Suprapubic skin (tissue), 4 donors: ENCODE measurements around the gene TMEM128. TPM values are rescaled to one million over a fixed set of nuclear protein-coding genes. Genes with fewer than 3 reads are reported as not detected.

Experiments used
- DNase-seq, 2 donors: peaks; one replicate each; pipeline ENCODE4 v3.0.0-alpha.2; 2019; ENCODE audit warnings: low spot score in 2 of 2
- H3K27ac ChIP-seq: fragments of 200-600 bp; sonication (generic); one replicate; pipeline ENCODE4 v1.5.1; 2019
- H3K27me3 ChIP-seq: fragments of 200-600 bp; sonication (generic); one replicate; pipeline ENCODE4 v1.5.1; 2019
- H3K36me3 ChIP-seq: fragments of 200-600 bp; sonication (generic); one replicate; pipeline ENCODE4 v1.5.1; 2019
- H3K4me1 ChIP-seq: fragments of 200-600 bp; sonication (generic); one replicate; pipeline ENCODE4 v1.5.1; 2019
- H3K4me3 ChIP-seq: fragments of 200-600 bp; sonication (generic); one replicate; pipeline ENCODE4 v1.5.1; 2019; ENCODE audit warnings: mild to moderate bottlenecking
- H3K9me3 ChIP-seq: fragments of 200-600 bp; sonication (generic); one replicate; pipeline ENCODE4 v1.5.1; 2019
- CTCF ChIP-seq, 2 donors: fragments of 200-600 bp in 1 of 2; fragments of 450-650 bp in 1 of 2; sonication (generic) in 1 of 2; IDR thresholded peaks; one replicate each; pipeline ENCODE4 v1.5.1; 2016 to 2019; ENCODE audit warnings: antibody characterized with exemption in 2 of 2, mild to moderate bottlenecking in 1 of 2, moderate library complexity in 1 of 2
- EP300 ChIP-seq: sonication (generic); formaldehyde crosslinking; IDR thresholded peaks from one replicate; pipeline ENCODE4 v1.6.1; 2017; ENCODE audit warnings: antibody characterized with exemption
- POLR2A ChIP-seq, 2 donors: fragments of 450-650 bp; IDR thresholded peaks; one replicate each; pipeline ENCODE4 v1.6.1; 2017; ENCODE audit warnings: antibody characterized with exemption in 2 of 2, mild to moderate bottlenecking in 2 of 2, moderate library complexity in 2 of 2
- POLR2AphosphoS5 ChIP-seq, 3 donors: sonication (generic); formaldehyde crosslinking; IDR thresholded peaks; one replicate each; pipeline ENCODE4 v1.6.1; 2017; ENCODE audit warnings: antibody characterized with exemption in 3 of 3
- WGBS: methylation state at CpG from one replicate; pipeline ENCODE4 v1.1.5; 2018; 5-methylcytosine and 5-hydroxymethylcytosine counted together
- total RNA-seq, 4 donors: library from RNA; depleted of rRNA; stranded (reverse); fragments of >200 nt; gene quantifications; one replicate each; pipeline ENCODE4 v1.1.0, GENCODE V29; 2016

Gene TMEM128
- total RNA-seq, result 10 to 100 TPM; 12.6 to 19.5 (median 17.1) TPM

- DNase-seq, result peak; percentile 96
- 2% methylated on average over 29 of the region's 62 CpGs for WGBS
Observed at GRCh38 chr4:4248029-4248884, at the start of gene TMEM128. TSS of gene TMEM128 (minus strand) at chr4:4248223. CDS start at chr4:4248202, 21 bp downstream.

GRCh38 chr4:4296283-4296846 is 48.3 kb upstream of the TMEM128 start:
- Histone ChIP-seq H3K27me3 (no peaks in the 10 kb centered on the region), H3K9me3 (no peaks in the 10 kb centered on the region), H3K4me1 (peaks cover 2% of the 10 kb centered on the region), H3K36me3 (peaks cover 8% of the 10 kb centered on the region), H3K4me3 (no peak overlapping the region), H3K27ac (no peak overlapping the region)
- DNase-seq, result peak; percentile 11 to 18
- 88% methylated on average over 5 of the region's 5 CpGs for WGBS
- TF ChIP-seq EP300 (no peak), CTCF (IDR thresholded peaks at IDR 0.05) (no peak), POLR2A (IDR thresholded peaks at IDR 0.05) (no peak), POLR2AphosphoS5 (IDR thresholded peaks at IDR 0.05) (no peak)

More at GRCh38 chr4:4248029-4248884, at the start of gene TMEM128:
- H3K4me3 ChIP-seq, result peak within 1 kb of the TSS; percentile 96
- peaks cover 23% of the 10 kb centered on the region for H3K36me3 ChIP-seq
- peaks cover 22% of the 10 kb centered on the region for H3K4me1 ChIP-seq
- H3K27me3 ChIP-seq, result peaks cover 3% of the 10 kb centered on the region
- no peaks in the 10 kb centered on the region for H3K9me3 ChIP-seq
- H3K27ac ChIP-seq, result peak within 1 kb of the TSS; percentile 96
- TF ChIP-seq POLR2AphosphoS5 (IDR thresholded peaks at IDR 0.05), result peak; percentile 51 to 86 (median 82)
- TF ChIP-seq POLR2A (IDR thresholded peaks at IDR 0.05), result peak; percentile 32 to 89
- TF ChIP-seq EP300, result no peak
- peak in 1 of 2 donors; percentile 26 for TF ChIP-seq CTCF (IDR thresholded peaks at IDR 0.05)

- TF ChIP-seq EP300 (no peak), CTCF (IDR thresholded peaks at IDR 0.05) (no peak), POLR2AphosphoS5 (IDR thresholded peaks at IDR 0.05) (no peak), POLR2A (IDR thresholded peaks at IDR 0.05) (no peak)
- H3K4me3 ChIP-seq, result no peak overlapping the region
- H3K9me3 ChIP-seq, result no peaks in the 10 kb centered on the region
- H3K27ac ChIP-seq, result no peak overlapping the region
- WGBS, result 93% methylated on average over 3 of the region's 3 CpGs
- DNase-seq, result peak in 1 of 2 donors; percentile 3
- no peaks in the 10 kb centered on the region for H3K27me3 ChIP-seq
- peaks cover 23% of the 10 kb centered on the region for H3K4me1 ChIP-seq
- no peaks in the 10 kb centered on the region for H3K36me3 ChIP-seq
Observed at GRCh38 chr4:4293279-4293678, 45.3 kb upstream of the TMEM128 start.

- peaks cover 23% of the 10 kb centered on the region for H3K4me1 ChIP-seq
- H3K9me3 ChIP-seq, result no peaks in the 10 kb centered on the region
- no peaks in the 10 kb centered on the region for H3K27me3 ChIP-seq
- H3K36me3 ChIP-seq, result peaks cover 11% of the 10 kb centered on the region
- TF ChIP-seq POLR2A (IDR thresholded peaks at IDR 0.05) (no peak), POLR2AphosphoS5 (IDR thresholded peaks at IDR 0.05) (peak in 2 of 3 donors; percentile 48 to 66)
- peak within 1 kb of the TSS; percentile 96 for H3K4me3 ChIP-seq
- 0% methylated on average over 9 of the region's 77 CpGs for WGBS
- DNase-seq, result peak; percentile 96
- peak within 1 kb of the TSS; percentile 67 for H3K27ac ChIP-seq
Observed at GRCh38 chr4:4289941-4290850, 42.2 kb upstream of the TMEM128 start, which contains the start of the genes LYAR and ZBTB49. TSS of gene LYAR (minus strand) at chr4:4290154. CDS start at chr4:4283742, 6,412 bp downstream. TSS of gene ZBTB49 (plus strand) at chr4:4290251. CDS start at chr4:4299946, 9,695 bp downstream.

GRCh38 chr4:4289597-4289940 is 41.5 kb upstream of the TMEM128 start:
- Histone ChIP-seq H3K27me3 (no peaks in the 10 kb centered on the region), H3K9me3 (no peaks in the 10 kb centered on the region), H3K27ac (peak overlapping the region; percentile 67), H3K4me3 (peak overlapping the region; percentile 96), H3K4me1 (peaks cover 27% of the 10 kb centered on the region), H3K36me3 (peaks cover 16% of the 10 kb centered on the region)
- no peak for TF ChIP-seq POLR2AphosphoS5 (IDR thresholded peaks at IDR 0.05)
- TF ChIP-seq CTCF (IDR thresholded peaks at IDR 0.05), result no peak
- TF ChIP-seq POLR2A (IDR thresholded peaks at IDR 0.05), result no peak
- TF ChIP-seq EP300, result no peak
- WGBS, result 0% methylated on average over 4 of the region's 10 CpGs
- no peak for DNase-seq
